ENCODE results near the gene DEPDC4. TPM values are rescaled to one million over a fixed set of nuclear protein-coding genes. Genes with fewer than 3 reads are reported as not detected.

Gene DEPDC4
- total and polyA plus RNA-seq, 2 of the 13 experiments (the other 11 are each of a cell fraction or from before 2014, with no cell fraction given): 2.2 to 5.7 TPM

GRCh38 chr12:100266835-100267602, at the start of gene DEPDC4, which contains the start of gene SCYL2 (continued):
- TF ChIP-seq ATF2 (CRISPR knock-in tag; IDR thresholded peaks at IDR 0.05): peak; percentile 75
- TF ChIP-seq ZNF563 (CRISPR knock-in tag; IDR thresholded peaks at IDR 0.05): 0 out of 2 replicates have a peak, but pooled peaks have one; percentile 36
- 0 out of 2 replicates have a peak, but pooled peaks have one; percentile 34 for TF ChIP-seq PHF21A (CRISPR knock-in tag; IDR thresholded peaks at IDR 0.05)
- TF ChIP-seq ZNF609 (CRISPR knock-in tag; IDR thresholded peaks at IDR 0.05; ENCODE audit: borderline replicate concordance): 0 out of 2 replicates have a peak, but pooled peaks have one; percentile 11
- TF ChIP-seq JUN (CRISPR knock-in tag; IDR thresholded peaks at IDR 0.05): peak; percentile 72; the same call in 1 of the 2 replicates
- 0 out of 2 replicates have a peak, but pooled peaks have one; percentile 20 for TF ChIP-seq EED (CRISPR knock-in tag; IDR thresholded peaks at IDR 0.05)
- TF ChIP-seq NCOA5 (CRISPR knock-in tag; IDR thresholded peaks at IDR 0.05): no peak
- no peak for TF ChIP-seq ZFAT (CRISPR knock-in tag; conservative IDR thresholded peaks at IDR 0.05)
- TF ChIP-seq ZNF501 (CRISPR knock-in tag; IDR thresholded peaks at IDR 0.05): peak; percentile 50; the same call in 1 of the 2 replicates
- TF ChIP-seq GTF2F1 (IDR thresholded peaks at IDR 0.05; ENCODE audit: low read length): no peak
- TF ChIP-seq ZNF296 (CRISPR knock-in tag; conservative IDR thresholded peaks at IDR 0.05): no peak
- TF ChIP-seq NR2F6 (IDR thresholded peaks at IDR 0.05): no peak
- TF ChIP-seq NR2F6 (CRISPR knock-in tag; IDR thresholded peaks at IDR 0.05): no peak
- no peak for TF ChIP-seq PRDM4 (CRISPR knock-in tag; IDR thresholded peaks at IDR 0.05; ENCODE audit: borderline replicate concordance)
- TF ChIP-seq GTF3A (CRISPR knock-in tag; conservative IDR thresholded peaks at IDR 0.05): no peak
- no peak for TF ChIP-seq POGK (CRISPR knock-in tag; conservative IDR thresholded peaks at IDR 0.05)
- TF ChIP-seq CERS6 (CRISPR knock-in tag; IDR thresholded peaks at IDR 0.05): no peak
- no peak for TF ChIP-seq ZNF101 (CRISPR knock-in tag; IDR thresholded peaks at IDR 0.05; ENCODE audit: borderline replicate concordance, low read depth)
